Activated naive CD4-positive, alpha-beta T cell treated with anti-CD3 and anti-CD28 coated beads for 36 hours (primary cell): ENCODE results near the gene OTUB1. TPM values are rescaled to one million over a fixed set of nuclear protein-coding genes. Genes with fewer than 3 reads are reported as not detected.
"Not testable (repeated sequence)": the region's sequence is repeated elsewhere in the genome, so short reads cannot be mapped to it uniquely, and the experiment has no call there.

Source experiments
- CTCF ChIA-PET: fragments of 350-600 bp; sonication (Branson Sonifier 250); formaldehyde crosslinking; loops from one replicate; lab custom pipeline; 2021; ENCODE audit warnings: antibody characterized with exemption; lab: Charles Lee
- DNase-seq: peaks from one replicate; pipeline ENCODE4 v3.0.0-alpha.2; 2020
- H3K27ac Mint-ChIP-seq: one replicate; pipeline ENCODE4 v1.8.0; 2021; ENCODE audit warnings: mild to moderate bottlenecking, mixed read lengths
- H3K27me3 Mint-ChIP-seq: one replicate; pipeline ENCODE4 v1.8.0; 2021; ENCODE audit warnings: low read depth, mixed read lengths
- H3K36me3 Mint-ChIP-seq: one replicate; pipeline ENCODE4 v1.8.0; 2021; ENCODE audit warnings: low read depth, mixed read lengths
- H3K4me1 Mint-ChIP-seq: one replicate; pipeline ENCODE4 v1.8.0; 2021; ENCODE audit warnings: low read depth, mixed read lengths
- H3K4me3 Mint-ChIP-seq: one replicate; pipeline ENCODE4 v1.8.0; 2021; ENCODE audit warnings: mild to moderate bottlenecking, moderate library complexity, mixed read lengths
- H3K9me3 Mint-ChIP-seq: one replicate; pipeline ENCODE4 v1.8.0; 2021; ENCODE audit warnings: mixed read lengths
- intact Hi-C: fragments of 100-400 bp; cut with micrococcal nuclease; formaldehyde crosslinking; loops from one replicate; pipeline ENCODE4 v1.15.1; 2023
- total RNA-seq, 2 experiments: library from RNA; stranded (reverse); gene quantifications; one replicate each; pipeline ENCODE4 v1.2.3, GENCODE V29; 2021

Gene OTUB1
- total RNA-seq, 2 experiments from 2014 or later = 61.9 to 63.0 TPM

GRCh38 chr11:64045700-64046099 lies 59.5 kb downstream of the OTUB1 start:
- no peak for DNase-seq
- Mint-ChIP-seq H3K36me3 (peaks cover 1% of the 10 kb centered on the region), H3K4me1 (no peaks in the 10 kb centered on the region), H3K27ac (no peak overlapping the region), H3K27me3 (no peaks in the 10 kb centered on the region), H3K4me3 (no peak overlapping the region), H3K9me3 (no peaks in the 10 kb centered on the region)
- CTCF ChIA-PET = no interaction called here
- intact Hi-C loops = no loop called here

GRCh38 chr11:64047373-64047772 lies 61.1 kb downstream of the OTUB1 start:
- H3K4me3 Mint-ChIP-seq, H3K27me3 Mint-ChIP-seq, intact Hi-C loops, H3K27ac Mint-ChIP-seq, H3K4me1 Mint-ChIP-seq, H3K36me3 Mint-ChIP-seq, H3K9me3 Mint-ChIP-seq, DNase-seq: not testable (repeated sequence)
- CTCF ChIA-PET = interaction anchor here (0.7 kb wide), 1 partner anchor 359 kb away, joined by 5 read pairs; no protein-coding TSS in a partner anchor

Other genes with a start within 250 kb of the OTUB1 start
- under 1 TPM; 0.91 TPM for gene ZFTA, start 217.7 kb upstream of the OTUB1 start, total RNA-seq
- gene SPINDOC, start 173.0 kb upstream of the OTUB1 start, total RNA-seq = 10 to 100 TPM; 15.3 to 15.4 TPM
- gene MARK2, start 147.3 kb upstream of the OTUB1 start, total RNA-seq = 10 to 100 TPM; 15.8 to 17.6 TPM
- under 1 TPM; 0.17 to 0.19 TPM for gene RCOR2, start 69.3 kb upstream of the OTUB1 start, total RNA-seq
- gene NAA40, start 47.4 kb upstream of the OTUB1 start, total RNA-seq = 10 to 100 TPM; 10.3 to 13.2 TPM
- gene COX8A, start 11.8 kb upstream of the OTUB1 start, total RNA-seq = 100 to 1,000 TPM; 669 to 675 TPM
- gene FLRT1, start 49.5 kb downstream of the OTUB1 start, total RNA-seq = under 1 TPM; 0.17 to 0.29 TPM
- gene MACROD1, start 179.7 kb downstream of the OTUB1 start, total RNA-seq = 10 to 100 TPM; 38.7 to 48.6 TPM
- gene STIP1, start 199.7 kb downstream of the OTUB1 start, total RNA-seq = 100 to 1,000 TPM; 264 to 272 TPM
- gene FERMT3, start 220.3 kb downstream of the OTUB1 start, total RNA-seq = 100 to 1,000 TPM; 176 to 178 TPM
- gene TRPT1, start 239.7 kb downstream of the OTUB1 start, total RNA-seq = 10 to 100 TPM; 18.2 to 18.3 TPM
- gene NUDT22, start 239.8 kb downstream of the OTUB1 start, total RNA-seq = 10 to 100 TPM; 51.4 to 51.9 TPM
- gene DNAJC4, start 244.1 kb downstream of the OTUB1 start, total RNA-seq = 10 to 100 TPM; 16.9 to 19.3 TPM
- 10 to 100 TPM; 64.2 to 74.5 TPM for gene VEGFB, start 248.1 kb downstream of the OTUB1 start, total RNA-seq